H1 (cell line): ENCODE results near the gene OR2L8. TPM values are rescaled to one million over a fixed set of nuclear protein-coding genes. Genes with fewer than 3 reads are reported as not detected.

ENCODE experiments used
- CTCF ChIA-PET: fragments of 300-600 bp; sonication (Branson Sonifier 250); formaldehyde crosslinking; loops from one replicate; lab custom pipeline; 2021; ENCODE audit not compliant: partially characterized antibody; lab: Charles Lee
- POLR2A ChIA-PET: fragments of 300-600 bp; sonication (Branson Sonifier 250); formaldehyde crosslinking; loops from one replicate; lab custom pipeline; 2021; ENCODE audit warnings: inconsistent platforms; ENCODE audit not compliant: partially characterized antibody; lab: Charles Lee
- DNase-seq, 2 experiments: peaks; one replicate each; pipeline versions ENCODE4 v3.0.0 to v3.0.0-alpha.2; 2010 to 2022; ENCODE audit warnings: low spot score in 2 of 2, low read depth in 1 of 2, mixed read lengths in 1 of 2
- FAIRE-seq: peaks from 2 replicates; lab custom pipeline; 2011; peaks lifted over from hg19 to GRCh38; lab: Jason Lieb, UNC
- H2AFZ ChIP-seq: 2 replicates; pipeline ENCODE4 v1.8.1; 2012; ENCODE audit warnings: low read length, inconsistent platforms
- H2AK5ac ChIP-seq: 2 replicates; pipeline ENCODE4 v1.6.1; 2013; ENCODE audit warnings: low read depth, low read length
- H2BK120ac ChIP-seq: replicated peaks from 2 replicates; pipeline ENCODE3; 2013; ENCODE audit warnings: low read depth, low read length, inconsistent platforms
- H2BK12ac ChIP-seq: 2 replicates; pipeline ENCODE4 v1.6.1; 2013; ENCODE audit warnings: low read depth, low read length
- H2BK15ac ChIP-seq: 2 replicates; pipeline ENCODE4 v1.6.1; 2013; ENCODE audit warnings: low read length
- H2BK20ac ChIP-seq: 2 replicates; pipeline ENCODE4 v1.6.1; 2013; ENCODE audit warnings: low read length
- H2BK5ac ChIP-seq: 2 replicates; pipeline ENCODE4 v1.6.1; 2013; ENCODE audit warnings: low read depth, low read length
- H3K14ac ChIP-seq: 2 replicates; pipeline ENCODE4 v1.6.1; 2013; ENCODE audit warnings: inconsistent platforms; ENCODE audit not compliant: insufficient read length
- H3K18ac ChIP-seq: 2 replicates; pipeline ENCODE4 v1.6.1; 2013; ENCODE audit warnings: low read length; ENCODE audit errors: extremely low read depth
- H3K23ac ChIP-seq: 2 replicates; pipeline ENCODE4 v1.6.1; 2013; ENCODE audit warnings: inconsistent platforms; ENCODE audit not compliant: insufficient read length
- H3K23me2 ChIP-seq: 2 replicates; pipeline ENCODE4 v1.6.1; 2013; ENCODE audit warnings: low read depth, low read length
- H3K27ac ChIP-seq: 2 replicates; pipeline ENCODE4 v1.6.1; 2011; ENCODE audit warnings: low read depth, low read length, inconsistent platforms
- H3K27me3 ChIP-seq, 4 experiments: replicated peaks in 1 of 4; 1 replicate in 1 of 4; 2 replicates in 3 of 4; pipeline versions ENCODE4 v1.6.1 to v1.8.1; 2011 to 2013; ENCODE audit warnings: low read length in 3 of 4, mild to moderate bottlenecking in 3 of 4, inconsistent platforms in 2 of 4, mixed read lengths in 2 of 4, moderate library complexity in 1 of 4; ENCODE audit not compliant: control insufficient read depth in 3 of 4, insufficient read depth in 3 of 4; ENCODE audit errors: extremely low read depth in 1 of 4
- H3K36me3 ChIP-seq, 4 experiments: 2 replicates each; pipeline versions ENCODE4 v1.6.1 to v1.8.1; 2011 to 2013; ENCODE audit warnings: mild to moderate bottlenecking in 4 of 4, low read length in 3 of 4, moderate library complexity in 2 of 4, control low read depth in 1 of 4, inconsistent platforms in 1 of 4; ENCODE audit not compliant: insufficient read depth in 4 of 4, control insufficient read depth in 2 of 4
- H3K4ac ChIP-seq: replicated peaks from 2 replicates; pipeline ENCODE3; 2013; ENCODE audit warnings: low read length, low read depth, mixed read lengths, inconsistent platforms; ENCODE audit not compliant: insufficient read length
- H3K4me1 ChIP-seq, 4 experiments: replicated peaks in 1 of 4; 1 replicate in 1 of 4; 2 replicates in 3 of 4; pipeline versions ENCODE4 v1.6.1 to v1.8.1; 2011 to 2013; ENCODE audit warnings: low read length in 3 of 4, inconsistent platforms in 2 of 4, mixed read lengths in 1 of 4; ENCODE audit not compliant: insufficient read depth in 4 of 4, control insufficient read depth in 3 of 4
- H3K4me2 ChIP-seq, 2 experiments: 2 replicates each; pipeline versions ENCODE4 v1.6.1 to v1.8.1; 2011 to 2013; ENCODE audit warnings: low read depth in 2 of 2, low read length in 2 of 2, control low read depth in 1 of 2, inconsistent platforms in 1 of 2, mild to moderate bottlenecking in 1 of 2; ENCODE audit not compliant: insufficient read depth in 1 of 2
- H3K4me3 ChIP-seq, 4 experiments: fragments of 200-600, 300-600 bp in 1 of 4; sonication (generic), shearing (Covaris generic), sonication (Bioruptor Twin) in 1 of 4; 2 replicates each; pipeline versions ENCODE4 v1.5.1 to v1.8.1; 2011 to 2016; ENCODE audit warnings: low read length in 4 of 4, low read depth in 3 of 4, control low read depth in 2 of 4, inconsistent platforms in 2 of 4, mild to moderate bottlenecking in 2 of 4, mixed read lengths in 1 of 4, moderate library complexity in 1 of 4; ENCODE audit not compliant: insufficient read depth in 2 of 4; ENCODE audit errors: extremely low read depth in 1 of 4
- H3K56ac ChIP-seq: replicated peaks from 2 replicates; pipeline ENCODE3; 2013; ENCODE audit warnings: low read depth, mild to moderate bottlenecking, mixed read lengths, low read length, inconsistent platforms; ENCODE audit not compliant: insufficient read length
- H3K79me1 ChIP-seq: 2 replicates; pipeline ENCODE4 v1.6.1; 2013; ENCODE audit warnings: low read depth, low read length, control low read depth
- H3K79me2 ChIP-seq, 2 experiments: 2 replicates each; pipeline versions ENCODE4 v1.6.1 to v1.8.1; 2012 to 2013; ENCODE audit warnings: low read length in 2 of 2, mild to moderate bottlenecking in 2 of 2, inconsistent platforms in 1 of 2; ENCODE audit not compliant: insufficient read depth in 2 of 2, control insufficient read depth in 1 of 2
- H3K9ac ChIP-seq, 4 experiments: replicated peaks in 1 of 4; 1 replicate in 1 of 4; 2 replicates in 3 of 4; pipeline versions ENCODE4 v1.6.1 to v1.8.1; 2011 to 2013; ENCODE audit warnings: low read depth in 3 of 4, low read length in 3 of 4, control low read depth in 2 of 4, mild to moderate bottlenecking in 2 of 4, moderate library complexity in 2 of 4, inconsistent platforms in 1 of 4; ENCODE audit errors: extremely low read depth in 1 of 4
- H3K9me3 ChIP-seq, 2 experiments: 2 replicates each; pipeline versions ENCODE4 v1.6.1 to v1.8.1; 2012 to 2013; ENCODE audit warnings: mild to moderate bottlenecking in 2 of 2, moderate library complexity in 2 of 2, control low read depth in 1 of 2, inconsistent platforms in 1 of 2, low read depth in 1 of 2, low read length in 1 of 2, mixed read lengths in 1 of 2; ENCODE audit not compliant: insufficient read depth in 2 of 2
- H4K20me1 ChIP-seq, 2 experiments: replicated peaks in 1 of 2; 2 replicates each; pipeline versions ENCODE3 to v1.8.1; 2011 to 2013; ENCODE audit warnings: inconsistent platforms in 2 of 2, low read length in 2 of 2, mild to moderate bottlenecking in 1 of 2; ENCODE audit not compliant: insufficient read depth in 2 of 2, control insufficient read depth in 1 of 2
- H4K5ac ChIP-seq: 2 replicates; pipeline ENCODE4 v1.6.1; 2013; ENCODE audit warnings: low read length, low read depth, mixed read lengths, inconsistent platforms; ENCODE audit not compliant: insufficient read length
- H4K8ac ChIP-seq: 2 replicates; pipeline ENCODE4 v1.8.0; 2013; ENCODE audit warnings: mild to moderate bottlenecking, moderate library complexity, low read length, inconsistent platforms; ENCODE audit not compliant: insufficient read depth; ENCODE audit errors: extremely low read depth
- H4K91ac ChIP-seq: replicated peaks from 2 replicates; pipeline ENCODE3; 2013; ENCODE audit warnings: low read length, mixed read lengths, inconsistent platforms; ENCODE audit not compliant: insufficient read length
- BACH1 ChIP-seq: IDR thresholded peaks from 2 replicates; pipeline ENCODE4 v1.6.1; 2012; ENCODE audit warnings: low read length, improper control_type of control experiment
- CBX8 ChIP-seq: fragments of 300-800, 300-1000 bp; sonication (generic); IDR thresholded peaks from 2 replicates; pipeline ENCODE4 v1.7.1; 2016; ENCODE audit warnings: low read depth, low read length, borderline replicate concordance
- CEBPB ChIP-seq: IDR thresholded peaks from 2 replicates; pipeline ENCODE4 v1.6.1; 2012; ENCODE audit warnings: low read depth, low read length
- CTBP2 ChIP-seq: IDR thresholded peaks from 2 replicates; pipeline ENCODE4 v1.7.0; 2011; ENCODE audit warnings: borderline replicate concordance, mild to moderate bottlenecking, moderate library complexity, mixed read lengths, low read length; ENCODE audit not compliant: insufficient read depth, insufficient read length
- EZH2 ChIP-seq: fragments of 200-600 bp; sonication (generic); IDR thresholded peaks from 2 replicates; pipeline ENCODE4 v1.7.1; 2012; ENCODE audit warnings: low read depth, mild to moderate bottlenecking, moderate library complexity, low read length, inconsistent platforms; ENCODE audit not compliant: severe bottlenecking
- HDAC6 ChIP-seq: IDR thresholded peaks from one replicate; pipeline ENCODE4 v1.7.1; 2012; ENCODE audit warnings: low read depth, mild to moderate bottlenecking, inconsistent platforms, low read length, moderate library complexity
- NANOG ChIP-seq: IDR thresholded peaks from 2 replicates; pipeline ENCODE4 v1.6.1; 2011; ENCODE audit warnings: low read length, low read depth, mild to moderate bottlenecking, inconsistent platforms; ENCODE audit not compliant: insufficient read depth, poor library complexity, severe bottlenecking
- NRF1 ChIP-seq: IDR thresholded peaks from 2 replicates; pipeline ENCODE4 v1.6.1; 2011; ENCODE audit warnings: mild to moderate bottlenecking, low read depth, low read length, improper control_type of control experiment
- POLR2A ChIP-seq, 2 experiments: IDR thresholded peaks; 1 replicate in 1 of 2; 2 replicates in 1 of 2; pipeline ENCODE4 v1.6.1; 2011; ENCODE audit warnings: low read depth in 2 of 2, low read length in 2 of 2, mild to moderate bottlenecking in 2 of 2; ENCODE audit errors: control extremely low read depth in 1 of 2
- RAD21 ChIP-seq, 2 experiments: IDR thresholded peaks in 1 of 2; conservative IDR thresholded peaks in 1 of 2; 2 replicates each; pipeline ENCODE4 v1.6.1; 2011; ENCODE audit warnings: low read depth in 2 of 2, low read length in 2 of 2, improper control_type of control experiment in 1 of 2, inconsistent platforms in 1 of 2, mild to moderate bottlenecking in 1 of 2, moderate library complexity in 1 of 2
- RXRA ChIP-seq: IDR thresholded peaks from 2 replicates; pipeline ENCODE4 v1.6.1; 2011; ENCODE audit warnings: low read depth, mild to moderate bottlenecking, low read length, moderate library complexity; ENCODE audit not compliant: insufficient read depth
- SIN3A ChIP-seq, 2 experiments: IDR thresholded peaks in 1 of 2; conservative IDR thresholded peaks in 1 of 2; 2 replicates each; pipeline ENCODE4 v1.6.1; 2011 to 2012; ENCODE audit warnings: low read length in 2 of 2, improper control_type of control experiment in 1 of 2, low read depth in 1 of 2, mild to moderate bottlenecking in 1 of 2
- TCF12 ChIP-seq: IDR thresholded peaks from 2 replicates; pipeline ENCODE4 v1.6.1; 2011; ENCODE audit warnings: low read depth, mild to moderate bottlenecking, low read length
- WGBS, 2 experiments: shearing (Covaris generic) in 1 of 2; methylation state at CpG; one replicate each; pipeline versions ENCODE4 v1.1.6 to v1.1.7; 2013 to 2015; ENCODE audit warnings: low lambda C conversion rate in 2 of 2, mixed read lengths in 2 of 2, inconsistent platforms in 1 of 2, low coverage in 1 of 2, missing lambda C conversion rate in 1 of 2; ENCODE audit not compliant: insufficient replicate concordance in 2 of 2, insufficient coverage in 1 of 2, insufficient read length in 1 of 2; ENCODE audit errors: extremely low coverage in 1 of 2, missing lambda C conversion rate in 1 of 2; 5-methylcytosine and 5-hydroxymethylcytosine counted together
- polyA plus RNA-seq, 7 experiments: library from polyadenylated mRNA; depleted of rRNA in 3 of 7; stranded (reverse) in 5 of 7; unstranded in 2 of 7; fragments of >200 nt in 5 of 7; fragments of 200-250 nt in 2 of 7; gene quantifications; 1 replicate in 5 of 7; 2 replicates in 1 of 7; 4 replicates in 1 of 7; pipeline versions ENCODE4 v1.2.1 to v1.2.3, GENCODE V29; 2011 to 2013; ENCODE audit warnings: missing spikeins in 2 of 7, mixed read lengths in 2 of 7
- total RNA-seq: library from RNA; stranded (reverse); fragmentation: NEBNext Ultra II Directional; extraction: Animal tissue kit (Norgen Biotek cat#: 25700); gene quantifications from 2 replicates; pipeline ENCODE4 v1.2.1, GENCODE V29; 2021
- TF ChIP-seq, protein P1 (sequence below): IDR thresholded peaks from 2 replicates; pipeline ENCODE4 v1.6.1; 2012; ENCODE audit warnings: inconsistent platforms

Gene OR2L8
- total and polyA plus RNA-seq, 2 of the 8 experiments (the other 6 are each of a cell fraction or from before 2014, with no cell fraction given) = not detected

DNA sequence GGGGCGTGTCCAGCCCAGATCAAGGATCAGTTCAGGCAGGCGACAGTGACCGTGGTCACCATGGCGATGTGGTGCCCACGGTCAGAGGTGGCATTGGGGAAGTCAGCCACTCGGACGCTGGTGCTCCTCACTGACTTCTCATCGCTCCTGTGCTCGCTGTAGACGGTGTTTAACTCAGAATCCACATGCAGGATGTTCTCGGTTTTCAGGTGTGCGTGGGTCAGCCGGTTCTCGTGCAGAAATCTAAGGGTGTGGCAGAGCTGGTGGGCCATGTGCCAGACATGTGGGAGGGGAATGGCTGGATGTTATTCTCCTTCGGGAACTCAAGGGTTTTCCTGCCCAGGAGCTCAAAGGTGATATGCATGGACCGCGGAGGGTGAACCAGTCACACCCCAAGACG lies 12.2 kb upstream of the OR2L8 start:
- Histone ChIP-seq H2AK5ac (no peak overlapping the region), H3K4me1 (no peaks in the 10 kb centered on the region), H4K91ac (no peak overlapping the region), H3K4me3 (no peak overlapping the region), H4K5ac (no peak overlapping the region), H2BK120ac (no peak overlapping the region), H2BK12ac (no peak overlapping the region), H3K36me3 (no peaks in the 10 kb centered on the region), H3K14ac (no peak overlapping the region), H3K9me3 (peaks cover 60 to 63% of the 10 kb centered on the region in 2 experiments), H3K9ac (no peak overlapping the region), H3K27ac (no peak overlapping the region), H3K56ac (no peak overlapping the region), H3K18ac (no peak overlapping the region), H3K27me3 (no peaks in the 10 kb centered on the region), H2BK5ac (no peak overlapping the region), H3K23me2 (no peaks in the 10 kb centered on the region), H2BK15ac (no peak overlapping the region), H2BK20ac (no peak overlapping the region), H3K79me1 (no peaks in the 10 kb centered on the region), H3K4me2 (no peak overlapping the region), H2AFZ (no peak overlapping the region), H3K23ac (no peak overlapping the region), H3K4ac (no peak overlapping the region), H3K79me2 (no peaks in the 10 kb centered on the region), H4K20me1 (no peaks in the 10 kb centered on the region), H4K8ac (no peak overlapping the region)
- CTCF ChIA-PET = interaction anchor here (0.7 to 1.2 kb wide), 7 partner anchors 9 to 862 kb away, joined by 3 to 4 read pairs (median 3); no protein-coding TSS in a partner anchor
- WGBS, 2 experiments = 86% methylated on average over 18 of the region's 18 CpGs; no CpG with 5 or more reads in 1 of the 2 experiments
- POLR2A ChIA-PET = no interaction called here
- DNase-seq (no peak), FAIRE-seq (no peak)
- TF ChIP-seq EZH2 (no peak), BACH1 (no peak), NRF1 (no peak), HDAC6 (no peak), SIN3A (conservative IDR thresholded peaks at IDR 0.05 in 1 of 2, IDR thresholded peaks at IDR 0.05 in 1 of 2; ENCODE audit: low read depth in 1 of 2, low read length in 2 of 2) (no peak), RAD21 (IDR thresholded peaks at IDR 0.05 in 1 of 2, conservative IDR thresholded peaks at IDR 0.05 in 1 of 2; ENCODE audit: low read depth in 2 of 2, low read length in 2 of 2) (no peak), CEBPB (no peak), RXRA (no peak), NANOG (no peak), TCF12 (no peak), POLR2A (IDR thresholded peaks at IDR 0.05; ENCODE audit: control extremely low read depth in 1 of 2, low read depth in 2 of 2, low read length in 2 of 2) (no peak), CTBP2 (no peak), CBX8 (no peak)
- TF ChIP-seq, protein P1, sequence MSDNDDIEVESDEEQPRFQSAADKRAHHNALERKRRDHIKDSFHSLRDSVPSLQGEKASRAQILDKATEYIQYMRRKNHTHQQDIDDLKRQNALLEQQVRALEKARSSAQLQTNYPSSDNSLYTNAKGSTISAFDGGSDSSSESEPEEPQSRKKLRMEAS = no peak
